PC-9 (cell line): Measurements from ENCODE around the gene MAPT. TPM values are rescaled to one million over a fixed set of nuclear protein-coding genes. Genes with fewer than 3 reads are reported as not detected.
A peak's percentile ranks its signal among the peaks of the same experiment; 100 is the strongest.

Experiments
- BruUV-seq: library from RNA; stranded (reverse); fragments of 400-500 nt; replicated peaks from 2 replicates; lab custom pipeline; 2021; lab: Mats Ljungman, UMichigan
- CTCF ChIA-PET: fragments of 300-600 bp; sonication (Branson Sonifier 250); formaldehyde crosslinking; loops from one replicate; lab custom pipeline; 2022; ENCODE audit warnings: antibody characterized with exemption; lab: Charles Lee
- POLR2A ChIA-PET: fragments of 300-600 bp; sonication (Branson Sonifier 250); formaldehyde crosslinking; loops from one replicate; lab custom pipeline; 2022; ENCODE audit warnings: antibody characterized with exemption; ENCODE audit not compliant: unreplicated experiment; lab: Charles Lee
- DNase-seq, 2 experiments: peaks; one replicate each; pipeline versions ENCODE4 v3.0.0 to v3.0.0-alpha.2; 2015 to 2022; ENCODE audit warnings: mixed read lengths in 1 of 2
- H2AFZ ChIP-seq: fragments of 200-600 bp; sonication (generic); 2 replicates; pipeline ENCODE4 v1.8.1; 2017; ENCODE audit warnings: antibody characterized with exemption
- H3F3A ChIP-seq: fragments of 200-600 bp; sonication (generic); 2 replicates; pipeline ENCODE4 v1.8.1; 2017; ENCODE audit warnings: antibody characterized with exemption, mild to moderate bottlenecking, low read depth; ENCODE audit not compliant: insufficient read depth
- H3K27ac ChIP-seq: fragments of 200-600 bp; sonication (generic); 2 replicates; pipeline ENCODE4 v1.6.1; 2016; ENCODE audit warnings: mixed run types
- H3K27me3 ChIP-seq: fragments of 200-600 bp; sonication (generic); 2 replicates; pipeline ENCODE4 v1.6.1; 2016; ENCODE audit warnings: low read depth, mixed run types; ENCODE audit not compliant: insufficient read depth
- H3K36me3 ChIP-seq: fragments of 200-600 bp; sonication (generic); 2 replicates; pipeline ENCODE4 v1.6.1; 2016; ENCODE audit warnings: low read depth, mixed run types
- H3K4me1 ChIP-seq: fragments of 200-600 bp; sonication (generic); replicated peaks from 2 replicates; pipeline ENCODE4 v1.6.1; 2016; ENCODE audit warnings: mixed run types; ENCODE audit not compliant: insufficient read depth
- H3K4me2 ChIP-seq: fragments of 200-600 bp; sonication (generic); 2 replicates; pipeline ENCODE4 v1.6.1; 2017; ENCODE audit warnings: mixed run types
- H3K4me3 ChIP-seq: fragments of 200-600 bp; sonication (generic); 2 replicates; pipeline ENCODE4 v1.6.1; 2016; ENCODE audit warnings: mixed run types
- H3K79me2 ChIP-seq: fragments of 200-600 bp; sonication (generic); 2 replicates; pipeline ENCODE4 v1.6.1; 2017; ENCODE audit warnings: low read depth, mixed run types
- H3K9me2 ChIP-seq: fragments of 200-600 bp; sonication (generic); 2 replicates; pipeline ENCODE4 v1.8.1; 2017; ENCODE audit warnings: mild to moderate bottlenecking; ENCODE audit not compliant: insufficient read depth
- H3K9me3 ChIP-seq: fragments of 200-600 bp; sonication (generic); 2 replicates; pipeline ENCODE4 v1.8.1; 2016; ENCODE audit warnings: low read depth; ENCODE audit not compliant: insufficient read depth
- H4K20me1 ChIP-seq: fragments of 200-600 bp; sonication (generic); 2 replicates; pipeline ENCODE4 v1.8.1; 2017; ENCODE audit not compliant: insufficient read depth
- EZH2 ChIP-seq: fragments of 200-600 bp; sonication (generic); IDR thresholded peaks from 2 replicates; pipeline ENCODE4 v1.8.0; 2017; ENCODE audit warnings: antibody characterized with exemption, low read depth
- intact Hi-C: fragments of 100-400 bp; cut with micrococcal nuclease; formaldehyde crosslinking; loops from one replicate; pipeline ENCODE4 v1.10.0; 2022; ENCODE audit not compliant: unreplicated experiment
- total RNA-seq: library from RNA; stranded (reverse); gene quantifications from 2 replicates; pipeline ENCODE4 v1.2.3, GENCODE V29; 2021
- TF ChIP-seq, protein P1 (sequence below): fragments of 200-600 bp; sonication (generic); conservative IDR thresholded peaks from 2 replicates; pipeline ENCODE4 v1.6.1; 2017; ENCODE audit warnings: mixed run types, antibody characterized with exemption, mild to moderate bottlenecking, moderate library complexity

Gene MAPT
- total RNA-seq, 1 experiment from 2014 or later: 0.85 TPM

- Histone ChIP-seq H3K9me2 (no peaks in the 10 kb centered on the region), H3K36me3 (no peaks in the 10 kb centered on the region), H3F3A (no peaks in the 10 kb centered on the region), H3K27ac (no peak overlapping the region), H3K9me3 (no peaks in the 10 kb centered on the region), H3K4me1 (no peaks in the 10 kb centered on the region), H3K27me3 (peaks cover 81% of the 10 kb centered on the region), H3K4me2 (no peak overlapping the region), H4K20me1 (no peaks in the 10 kb centered on the region), H2AFZ (no peak overlapping the region), H3K4me3 (no peak overlapping the region), H3K79me2 (no peaks in the 10 kb centered on the region)
- CTCF ChIA-PET: interaction anchor here (0.6 to 1.2 kb wide), 3 partner anchors 18 to 212 kb away, joined by 3 to 4 read pairs (median 3); no protein-coding TSS in a partner anchor
- POLR2A ChIA-PET: interaction anchor here (0.6 kb wide), 1 partner anchor 559 kb away, joined by 7 read pairs; no protein-coding TSS in a partner anchor
- no peak for DNase-seq
- TF ChIP-seq, protein P1, sequence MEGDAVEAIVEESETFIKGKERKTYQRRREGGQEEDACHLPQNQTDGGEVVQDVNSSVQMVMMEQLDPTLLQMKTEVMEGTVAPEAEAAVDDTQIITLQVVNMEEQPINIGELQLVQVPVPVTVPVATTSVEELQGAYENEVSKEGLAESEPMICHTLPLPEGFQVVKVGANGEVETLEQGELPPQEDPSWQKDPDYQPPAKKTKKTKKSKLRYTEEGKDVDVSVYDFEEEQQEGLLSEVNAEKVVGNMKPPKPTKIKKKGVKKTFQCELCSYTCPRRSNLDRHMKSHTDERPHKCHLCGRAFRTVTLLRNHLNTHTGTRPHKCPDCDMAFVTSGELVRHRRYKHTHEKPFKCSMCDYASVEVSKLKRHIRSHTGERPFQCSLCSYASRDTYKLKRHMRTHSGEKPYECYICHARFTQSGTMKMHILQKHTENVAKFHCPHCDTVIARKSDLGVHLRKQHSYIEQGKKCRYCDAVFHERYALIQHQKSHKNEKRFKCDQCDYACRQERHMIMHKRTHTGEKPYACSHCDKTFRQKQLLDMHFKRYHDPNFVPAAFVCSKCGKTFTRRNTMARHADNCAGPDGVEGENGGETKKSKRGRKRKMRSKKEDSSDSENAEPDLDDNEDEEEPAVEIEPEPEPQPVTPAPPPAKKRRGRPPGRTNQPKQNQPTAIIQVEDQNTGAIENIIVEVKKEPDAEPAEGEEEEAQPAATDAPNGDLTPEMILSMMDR: no peak
- no peak for TF ChIP-seq EZH2
- intact Hi-C loops: loop anchor here (1.0 to 2.0 kb wide), 2 partner anchors 211 to 633 kb away; no protein-coding TSS in a partner anchor
- no TSS peak for BruUV-seq
Observed at GRCh38 chr17:45851873-45852272, 42.5 kb upstream of the MAPT start.

DNA sequence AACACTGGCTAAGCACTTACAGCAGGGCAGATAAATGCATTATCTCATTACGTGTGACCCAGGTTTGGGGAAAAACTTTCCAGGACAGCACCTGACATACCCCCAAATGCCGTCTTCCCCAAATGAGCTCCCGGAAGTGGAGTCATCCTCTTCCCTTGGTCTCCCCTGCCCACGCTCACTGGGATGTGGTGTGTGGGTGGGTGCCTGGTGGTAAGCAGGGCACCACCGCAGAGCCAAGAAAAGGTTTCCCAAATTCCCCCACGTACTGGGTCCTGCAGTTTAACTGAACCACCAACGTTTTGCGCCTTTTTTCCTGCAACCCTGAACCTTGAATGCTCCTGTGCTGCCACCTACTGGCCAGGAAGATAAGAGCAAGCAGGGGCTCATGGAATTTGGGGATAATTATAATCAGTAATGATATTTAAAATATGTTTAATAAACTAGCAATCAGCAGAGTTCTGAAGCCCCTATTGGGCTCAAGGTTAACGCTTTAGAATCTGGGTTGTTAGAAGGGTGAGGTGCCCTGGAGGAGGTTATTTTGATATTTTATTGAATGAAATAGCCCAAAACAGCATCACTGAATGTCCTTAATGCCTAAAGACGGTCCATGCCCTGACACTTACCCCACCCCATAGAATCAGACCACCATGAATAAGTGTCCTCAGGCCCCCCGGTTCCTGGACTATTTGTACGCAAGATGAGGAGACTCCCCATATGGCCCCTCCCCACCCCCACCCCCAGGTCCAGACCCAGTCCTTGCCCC is 41.6 kb upstream of the MAPT start:
- H3K9me2 ChIP-seq: no peaks in the 10 kb centered on the region
- no peaks in the 10 kb centered on the region for H3K4me1 ChIP-seq
- intact Hi-C loops: loop anchor here (1.0 to 2.0 kb wide), 2 partner anchors 212 to 633 kb away; no protein-coding TSS in a partner anchor
- no peak overlapping the region for H3K4me3 ChIP-seq
- H2AFZ ChIP-seq: no peak overlapping the region
- BruUV-seq: no TSS peak
- DNase-seq: peak in 1 of 2 experiments; percentile 64
- H3K27ac ChIP-seq: no peak overlapping the region
- ChIA-PET POLR2A (no interaction called here), CTCF (interaction anchor here (0.6 to 1.2 kb wide), 3 partner anchors 94 to 1908 kb away, joined by 3 read pairs; no protein-coding TSS in a partner anchor)
- H3F3A ChIP-seq: no peaks in the 10 kb centered on the region
- H3K4me2 ChIP-seq: no peak overlapping the region
- no peaks in the 10 kb centered on the region for H3K36me3 ChIP-seq
- H3K79me2 ChIP-seq: no peaks in the 10 kb centered on the region
- no peaks in the 10 kb centered on the region for H3K9me3 ChIP-seq
- no peaks in the 10 kb centered on the region for H4K20me1 ChIP-seq
- TF ChIP-seq, protein P1: peak; percentile 99
- TF ChIP-seq EZH2: no peak
- H3K27me3 ChIP-seq: peaks cover 74% of the 10 kb centered on the region

- no peaks in the 10 kb centered on the region for H3K4me1 ChIP-seq
- POLR2A ChIA-PET: no interaction called here
- no peak overlapping the region for H3K27ac ChIP-seq
- CTCF ChIA-PET: no interaction called here
- no peak overlapping the region for H3K4me3 ChIP-seq
- no peaks in the 10 kb centered on the region for H3F3A ChIP-seq
- H3K36me3 ChIP-seq: no peaks in the 10 kb centered on the region
- DNase-seq: no peak
- H3K9me2 ChIP-seq: no peaks in the 10 kb centered on the region
- no peak overlapping the region for H3K4me2 ChIP-seq
- peaks cover 71% of the 10 kb centered on the region for H3K27me3 ChIP-seq
- H4K20me1 ChIP-seq: no peaks in the 10 kb centered on the region
- H3K79me2 ChIP-seq: no peaks in the 10 kb centered on the region
- no TSS peak for BruUV-seq
- no peak overlapping the region for H2AFZ ChIP-seq
- intact Hi-C loops: no loop called here
- no peaks in the 10 kb centered on the region for H3K9me3 ChIP-seq
- TF ChIP-seq EZH2: no peak
- TF ChIP-seq, protein P1: no peak
Observed at GRCh38 chr17:45854209-45854608, 40.1 kb upstream of the MAPT start.
